LNCaP clone FGC (cell line): Measurements from ENCODE around the gene WIPF2.

Experiments used
- DNase-seq: peaks from one replicate; pipeline ENCODE4 v3.0.0-alpha.2; 2011; ENCODE audit warnings: low read depth
- H3K4me3 ChIP-seq: 2 replicates; pipeline ENCODE4 v1.5.1; 2011; ENCODE audit warnings: mild to moderate bottlenecking, low read depth, low read length, control low read depth
- TF ChIP-seq, protein P1 (sequence below): IDR thresholded peaks from 2 replicates; pipeline ENCODE4 v1.5.1; 2012; ENCODE audit warnings: mild to moderate bottlenecking; ENCODE audit not compliant: control insufficient read depth, insufficient read depth; ENCODE audit errors: extremely low read depth

Gene WIPF2, protein sequence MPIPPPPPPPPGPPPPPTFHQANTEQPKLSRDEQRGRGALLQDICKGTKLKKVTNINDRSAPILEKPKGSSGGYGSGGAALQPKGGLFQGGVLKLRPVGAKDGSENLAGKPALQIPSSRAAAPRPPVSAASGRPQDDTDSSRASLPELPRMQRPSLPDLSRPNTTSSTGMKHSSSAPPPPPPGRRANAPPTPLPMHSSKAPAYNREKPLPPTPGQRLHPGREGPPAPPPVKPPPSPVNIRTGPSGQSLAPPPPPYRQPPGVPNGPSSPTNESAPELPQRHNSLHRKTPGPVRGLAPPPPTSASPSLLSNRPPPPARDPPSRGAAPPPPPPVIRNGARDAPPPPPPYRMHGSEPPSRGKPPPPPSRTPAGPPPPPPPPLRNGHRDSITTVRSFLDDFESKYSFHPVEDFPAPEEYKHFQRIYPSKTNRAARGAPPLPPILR

DNA sequence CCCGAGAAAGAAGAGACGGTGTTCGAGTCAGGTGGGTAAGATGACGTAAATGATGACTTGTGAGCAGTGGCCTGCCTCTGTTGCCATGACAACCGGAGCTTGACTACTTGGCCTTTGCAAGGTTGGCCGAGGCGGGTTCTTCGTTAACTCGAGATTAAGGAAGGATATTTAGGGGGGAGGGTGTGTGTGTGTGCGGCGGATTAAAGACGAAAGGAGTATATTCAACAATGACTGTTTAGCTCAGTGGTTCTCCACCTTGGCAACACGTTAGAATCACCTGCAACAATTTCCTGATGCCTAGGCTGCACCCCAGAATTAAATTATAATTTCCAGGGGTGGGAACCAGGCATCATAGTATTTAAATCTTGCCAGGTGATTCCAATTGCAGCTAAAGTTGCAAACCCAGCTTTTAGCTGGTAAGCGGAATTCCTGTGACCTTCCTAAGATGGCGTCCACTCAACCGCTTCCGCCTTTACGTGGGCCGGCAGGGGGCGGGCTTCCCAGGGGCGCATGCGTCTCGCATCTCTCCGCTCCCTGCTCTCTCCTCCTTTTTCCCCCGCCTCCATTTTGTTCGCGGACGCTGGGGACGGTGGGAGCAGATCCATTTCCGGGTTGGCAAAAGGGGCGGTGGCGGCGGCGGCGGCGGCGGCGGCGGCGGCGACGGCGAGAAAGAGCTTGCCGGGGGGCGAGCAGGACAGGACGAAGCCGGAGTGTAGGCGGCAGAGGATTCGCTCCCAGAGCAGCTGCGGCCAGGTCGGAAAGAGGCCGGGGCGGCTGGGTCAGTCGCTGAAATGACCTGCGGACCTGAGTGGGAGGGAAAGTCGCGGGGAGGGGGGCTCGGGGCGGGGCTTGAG is at the start of gene WIPF2:
TSS of gene WIPF2 (plus strand) at position 565 of the 854 bp plus-strand sequence. CDS start 37,156 bp downstream, outside the sequence.
- H3K4me3 ChIP-seq, result peak within 1 kb of the TSS; percentile 64
- peak; percentile 82 for DNase-seq
- TF ChIP-seq, protein P1, sequence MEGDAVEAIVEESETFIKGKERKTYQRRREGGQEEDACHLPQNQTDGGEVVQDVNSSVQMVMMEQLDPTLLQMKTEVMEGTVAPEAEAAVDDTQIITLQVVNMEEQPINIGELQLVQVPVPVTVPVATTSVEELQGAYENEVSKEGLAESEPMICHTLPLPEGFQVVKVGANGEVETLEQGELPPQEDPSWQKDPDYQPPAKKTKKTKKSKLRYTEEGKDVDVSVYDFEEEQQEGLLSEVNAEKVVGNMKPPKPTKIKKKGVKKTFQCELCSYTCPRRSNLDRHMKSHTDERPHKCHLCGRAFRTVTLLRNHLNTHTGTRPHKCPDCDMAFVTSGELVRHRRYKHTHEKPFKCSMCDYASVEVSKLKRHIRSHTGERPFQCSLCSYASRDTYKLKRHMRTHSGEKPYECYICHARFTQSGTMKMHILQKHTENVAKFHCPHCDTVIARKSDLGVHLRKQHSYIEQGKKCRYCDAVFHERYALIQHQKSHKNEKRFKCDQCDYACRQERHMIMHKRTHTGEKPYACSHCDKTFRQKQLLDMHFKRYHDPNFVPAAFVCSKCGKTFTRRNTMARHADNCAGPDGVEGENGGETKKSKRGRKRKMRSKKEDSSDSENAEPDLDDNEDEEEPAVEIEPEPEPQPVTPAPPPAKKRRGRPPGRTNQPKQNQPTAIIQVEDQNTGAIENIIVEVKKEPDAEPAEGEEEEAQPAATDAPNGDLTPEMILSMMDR, result peak; percentile 27

DNA sequence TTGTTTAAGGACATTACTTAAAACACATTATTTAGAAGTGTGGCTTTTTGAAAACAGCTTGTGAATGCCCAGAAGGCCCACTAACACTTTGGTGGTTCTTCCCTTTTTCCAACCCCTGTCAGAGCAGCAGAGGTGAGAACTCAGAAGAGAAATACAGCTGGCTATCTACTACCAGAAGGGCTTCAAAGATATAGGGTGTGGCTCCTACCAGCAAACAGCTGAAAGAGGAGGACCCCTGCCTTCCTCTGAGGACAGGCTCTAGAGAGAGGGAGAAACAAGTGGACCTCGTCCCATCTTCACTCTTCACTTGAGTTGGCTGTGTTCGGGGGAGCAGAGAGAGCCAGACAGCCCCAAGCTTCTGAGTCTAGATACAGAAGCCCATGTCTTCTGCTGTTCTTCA is 48.8 kb upstream of the WIPF2 start:
- no peak overlapping the region for H3K4me3 ChIP-seq
- no peak for DNase-seq
- TF ChIP-seq, protein P1, result no peak

DNA sequence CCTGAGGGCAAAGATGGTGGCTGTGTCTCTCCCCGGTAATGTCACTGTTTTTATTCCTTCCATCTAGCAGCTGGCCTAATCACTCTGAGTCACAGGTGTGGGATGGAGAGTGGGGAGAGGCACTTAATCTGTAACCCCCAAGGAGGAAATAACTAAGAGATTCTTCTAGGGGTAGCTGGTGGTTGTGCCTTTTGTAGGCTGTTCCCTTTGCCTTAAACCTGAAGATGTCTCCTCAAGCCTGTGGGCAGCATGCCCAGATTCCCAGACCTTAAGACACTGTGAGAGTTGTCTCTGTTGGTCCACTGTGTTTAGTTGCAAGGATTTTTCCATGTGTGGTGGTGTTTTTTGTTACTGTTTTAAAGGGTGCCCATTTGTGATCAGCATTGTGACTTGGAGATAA is 47.4 kb upstream of the WIPF2 start:
- H3K4me3 ChIP-seq, result no peak overlapping the region
- TF ChIP-seq, protein P1, result no peak
- no peak for DNase-seq

DNA sequence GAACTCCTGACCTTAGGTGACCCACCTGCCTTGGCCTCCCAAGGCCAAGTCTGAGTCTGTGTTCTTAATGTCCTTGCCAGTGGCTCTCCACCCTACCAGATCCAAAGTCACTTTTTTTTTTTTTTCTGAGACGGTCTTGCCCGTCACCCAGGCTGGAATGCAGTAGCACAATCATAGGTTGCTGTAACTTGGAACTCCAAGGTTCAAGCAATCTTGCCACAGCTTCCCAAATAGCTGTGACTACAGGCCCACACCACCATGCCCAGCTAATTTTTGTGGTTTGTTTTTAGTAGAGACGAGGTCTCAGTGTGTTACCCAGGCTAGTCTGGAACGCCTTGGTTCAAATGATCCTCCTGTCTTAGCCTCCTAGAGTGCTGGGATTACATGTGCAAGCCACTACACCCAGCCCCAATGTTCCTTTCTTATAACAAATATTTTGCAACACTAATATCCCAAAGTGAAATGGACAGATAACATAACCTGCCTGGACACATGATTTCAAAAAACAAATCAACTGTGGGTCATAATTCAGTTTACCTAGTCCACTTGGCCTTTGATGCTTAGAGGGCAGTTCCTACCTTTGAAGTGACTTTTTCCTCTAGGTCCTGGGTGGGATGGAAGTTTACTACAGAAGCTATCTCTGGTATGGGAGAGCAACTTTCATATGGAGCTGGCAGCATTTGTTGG is 45.9 kb upstream of the WIPF2 start:
- TF ChIP-seq, protein P1, result no peak
- no peak overlapping the region for H3K4me3 ChIP-seq
- no peak for DNase-seq

DNA sequence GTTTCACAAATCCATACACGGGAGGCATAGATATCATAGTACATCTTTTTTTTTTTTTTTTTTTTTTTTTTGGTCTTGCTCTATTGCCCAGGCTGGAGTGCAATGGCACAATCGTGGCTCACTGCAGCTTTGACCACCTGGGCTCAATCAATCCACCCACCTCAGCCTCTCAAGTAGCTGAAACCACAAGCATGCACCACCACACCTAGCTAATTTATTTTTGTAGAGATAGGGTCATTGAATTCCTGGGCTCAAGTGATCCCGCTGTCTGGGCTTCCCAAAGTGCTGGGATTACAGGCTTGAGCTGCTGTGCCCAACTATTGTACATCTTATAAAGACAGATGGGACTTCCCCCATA is 45.3 kb upstream of the WIPF2 start:
- H3K4me3 ChIP-seq, result no peak overlapping the region
- TF ChIP-seq, protein P1, result no peak

DNA sequence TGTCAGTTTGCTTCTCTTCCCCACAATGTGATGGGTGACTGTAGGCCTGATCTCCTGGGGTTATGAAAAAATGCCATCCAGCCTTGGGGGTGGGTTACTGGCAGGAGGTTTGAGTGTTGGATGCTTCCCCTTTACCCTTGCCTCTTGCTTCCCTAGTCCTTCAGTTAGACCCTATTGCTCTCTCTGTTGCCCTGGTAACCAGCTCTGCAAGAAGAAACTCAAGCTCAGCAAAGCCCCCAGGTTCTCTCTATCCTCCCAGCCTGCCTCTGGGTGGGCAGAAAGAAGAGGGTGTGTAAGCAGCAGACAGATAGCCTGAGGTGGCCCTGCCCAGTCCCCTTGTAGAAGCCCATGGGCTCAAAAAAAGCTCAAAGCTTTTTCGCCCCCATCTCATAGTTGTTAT is 44.6 kb upstream of the WIPF2 start:
- TF ChIP-seq, protein P1, result no peak
- no peak for DNase-seq
- H3K4me3 ChIP-seq, result no peak overlapping the region

More for the DNA sequence above, 45.3 kb upstream of the WIPF2 start:
- no peak for DNase-seq
